RPMI8226 (cell line): Measurements from ENCODE around the gene OR4L1.
"Not testable (repeated sequence)": the region's sequence is repeated elsewhere in the genome, so short reads cannot be mapped to it uniquely, and the experiment has no call there.

Source experiments
- DNase-seq: peaks from one replicate; pipeline ENCODE4 v3.0.0-alpha.2; 2015

Gene OR4L1

DNA sequence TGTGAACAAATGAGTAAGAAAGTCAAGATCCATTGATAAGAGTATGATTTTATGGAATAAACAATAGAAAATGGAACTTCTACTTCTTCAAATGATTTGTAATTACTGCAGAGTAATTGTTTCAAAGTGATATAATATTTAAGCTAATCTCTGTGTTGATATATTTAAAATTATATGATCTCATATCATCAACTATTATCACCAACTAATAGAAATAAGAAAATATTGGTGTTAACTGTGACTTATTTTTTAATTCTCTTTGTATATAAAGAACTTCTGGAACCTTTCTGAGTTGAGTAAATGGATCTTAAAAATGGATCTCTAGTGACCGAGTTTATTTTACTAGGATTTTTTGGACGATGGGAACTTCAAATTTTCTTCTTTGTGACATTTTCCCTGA lies at the start of gene OR4L1:
TSS of gene OR4L1 (plus strand) at position 301 of the 400 bp plus-strand sequence. CDS start at position 301, 0 bp downstream.
- no peak for DNase-seq

GRCh38 chr14:20019257-20019865 lies 40.5 kb upstream of the OR4L1 start, which contains the start of gene OR4K14:
OR4K14 (minus strand) TSS chr14:20019307; CDS start chr14:20015193, 4,114 bp downstream.
- no peak for DNase-seq

DNA sequence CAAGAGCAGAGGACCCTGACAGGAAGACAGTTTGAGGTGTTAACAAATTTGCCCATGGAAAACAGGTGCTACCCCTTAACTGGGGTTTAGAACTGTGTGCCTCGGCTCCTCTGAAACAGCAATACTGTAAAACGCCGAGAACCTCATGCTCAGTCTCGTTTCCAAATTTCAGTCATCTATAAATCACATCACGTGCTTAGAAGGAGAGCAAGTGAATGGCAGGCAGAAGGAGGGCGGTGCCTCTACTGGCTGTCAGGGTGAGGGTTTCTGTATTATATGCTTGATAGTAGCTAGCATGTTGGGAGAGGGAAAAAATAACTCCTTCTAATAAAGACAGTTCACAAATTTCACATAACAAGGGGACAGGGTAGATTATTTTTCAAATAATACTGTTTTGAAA lies 28.8 kb upstream of the OR4L1 start:
- DNase-seq = no peak

- no peak for DNase-seq
Observed at GRCh38 chr14:20035449-20035848, 24.4 kb upstream of the OR4L1 start.

GRCh38 chr14:20035938-20036337 lies 23.9 kb upstream of the OR4L1 start, which contains the start of gene OR4K13:
OR4K13 (minus strand) TSS chr14:20036038; CDS start chr14:20034758, 1,280 bp downstream.
- no peak for DNase-seq

- DNase-seq = no peak
Observed at GRCh38 chr14:20044243-20044642, 15.6 kb upstream of the OR4L1 start.

GRCh38 chr14:20048202-20048601 lies 11.6 kb upstream of the OR4L1 start:
- DNase-seq = no peak

DNA sequence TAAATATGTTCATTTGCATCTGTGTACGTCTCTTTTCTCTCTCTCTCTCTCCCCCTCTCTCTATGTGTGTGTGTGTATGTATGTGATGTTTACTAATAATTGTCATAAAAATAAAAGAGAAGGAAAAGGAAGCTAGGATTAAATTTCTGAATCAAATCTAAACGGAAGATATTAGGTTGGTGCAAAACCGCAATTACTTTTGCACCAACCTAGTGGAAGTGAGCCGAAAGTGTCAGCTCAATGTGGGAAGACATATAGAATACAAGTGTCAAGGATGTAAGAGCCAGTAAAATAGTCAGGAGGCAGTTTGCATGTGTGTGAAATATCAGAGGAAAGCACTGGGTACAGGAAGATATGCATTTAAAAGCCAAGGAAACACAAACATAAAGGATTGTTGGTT lies 32.2 kb downstream of the OR4L1 start:
- no peak for DNase-seq

- DNase-seq = no peak
Observed at GRCh38 chr14:20093442-20093841, 33.6 kb downstream of the OR4L1 start.

GRCh38 chr14:20098926-20099770 lies 39.3 kb downstream of the OR4L1 start:
- not testable (repeated sequence) for DNase-seq

DNA sequence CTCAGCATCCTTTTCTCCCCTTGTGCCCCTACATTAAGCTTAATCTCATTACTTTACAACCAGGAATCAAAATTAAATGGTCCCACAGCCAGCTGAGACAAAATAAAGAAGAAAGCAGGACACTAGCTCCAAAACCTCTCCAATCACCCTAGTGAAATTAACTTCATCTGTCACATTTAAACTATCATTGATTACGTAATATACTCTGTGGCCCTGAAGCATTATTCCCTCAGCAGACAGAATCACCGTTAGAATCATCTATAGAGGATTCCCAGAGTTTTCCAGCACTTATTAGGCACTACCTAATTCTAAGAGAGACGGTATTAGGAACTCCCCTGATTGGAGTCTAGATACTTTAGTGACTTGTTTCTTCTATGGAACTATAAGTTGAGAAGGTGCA lies 50.6 kb downstream of the OR4L1 start, which contains the start of gene OR4K17:
TSS of gene OR4K17 (plus strand) at position 302 of the 400 bp plus-strand sequence. CDS start 6,761 bp downstream, outside the sequence.
- no peak for DNase-seq
